NAMALWA (cell line): Measurements from ENCODE around the gene OSBPL1A.

Experiments used
- DNase-seq: peaks from one replicate; pipeline ENCODE4 v3.0.0-alpha.2; 2015; ENCODE audit warnings: low spot score

Gene OSBPL1A

GRCh38 chr18:24397694-24398368 is at the start of gene OSBPL1A:
OSBPL1A (minus strand) TSS chr18:24397824; CDS start chr18:24377533, 20,291 bp downstream.
- peak; percentile 61 for DNase-seq

- peak; percentile 16 for DNase-seq
Measured at GRCh38 chr18:24446953-24447538, 49.4 kb upstream of the OSBPL1A start.

DNA sequence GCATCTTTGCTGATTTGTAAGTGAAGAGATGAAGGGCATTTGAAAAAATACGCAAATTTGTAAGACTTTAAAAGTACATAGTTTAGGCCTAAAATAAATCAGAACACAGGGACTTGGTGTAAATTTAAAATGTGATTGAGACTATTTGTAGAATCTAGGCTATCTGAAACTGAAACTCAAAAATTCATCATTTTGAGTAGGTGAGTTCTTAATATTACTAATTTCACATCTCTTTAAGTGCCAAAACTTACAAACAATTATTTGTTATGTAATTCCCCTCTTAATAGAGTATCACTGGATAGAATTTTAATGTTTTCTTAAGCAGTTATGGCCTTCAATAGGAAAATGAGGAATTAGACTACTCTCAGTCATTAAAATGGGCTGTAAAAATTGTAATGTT is 48.8 kb upstream of the OSBPL1A start:
- no peak for DNase-seq

DNA sequence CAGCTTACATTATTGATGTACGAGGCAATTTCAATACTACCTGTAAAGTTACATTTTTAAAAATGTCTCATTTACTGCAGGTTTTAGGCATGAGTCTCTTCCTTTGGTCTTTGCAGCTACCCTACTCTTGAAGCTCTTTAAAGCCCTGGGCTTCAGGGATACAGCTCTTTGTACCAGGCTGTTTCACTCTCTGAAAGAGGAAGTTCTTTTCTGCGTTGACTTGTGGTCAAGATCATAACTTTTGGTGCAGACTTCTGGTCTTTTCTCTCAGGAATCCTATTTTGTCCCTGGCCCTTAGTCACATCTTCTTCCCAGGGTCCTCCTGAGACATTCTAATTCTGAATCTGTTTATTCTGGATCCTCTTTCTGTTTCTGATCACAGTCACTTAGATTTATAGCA is 46.2 kb upstream of the OSBPL1A start:
- peak; percentile 14 for DNase-seq

DNA sequence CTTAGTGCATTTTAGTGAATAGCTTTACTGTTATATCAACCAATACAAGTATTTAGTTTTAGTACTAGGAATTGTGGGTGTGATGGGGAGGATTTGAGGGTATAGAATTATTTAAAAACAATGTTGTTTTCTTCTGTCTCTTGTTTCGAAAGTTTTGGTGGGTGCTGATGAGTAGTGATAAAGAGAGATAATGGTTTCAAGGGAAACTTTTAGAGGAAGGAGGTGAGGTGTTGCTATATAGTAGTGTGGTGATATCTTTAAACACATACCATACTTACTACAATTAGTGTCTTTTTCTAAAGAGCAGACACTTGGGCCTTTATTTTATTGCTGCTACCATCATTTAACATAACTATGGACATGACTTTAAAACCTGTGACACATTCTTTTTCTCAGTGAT is 39.3 kb upstream of the OSBPL1A start:
- no peak for DNase-seq

GRCh38 chr18:24432618-24433017 is 35.0 kb upstream of the OSBPL1A start:
- no peak for DNase-seq

DNA sequence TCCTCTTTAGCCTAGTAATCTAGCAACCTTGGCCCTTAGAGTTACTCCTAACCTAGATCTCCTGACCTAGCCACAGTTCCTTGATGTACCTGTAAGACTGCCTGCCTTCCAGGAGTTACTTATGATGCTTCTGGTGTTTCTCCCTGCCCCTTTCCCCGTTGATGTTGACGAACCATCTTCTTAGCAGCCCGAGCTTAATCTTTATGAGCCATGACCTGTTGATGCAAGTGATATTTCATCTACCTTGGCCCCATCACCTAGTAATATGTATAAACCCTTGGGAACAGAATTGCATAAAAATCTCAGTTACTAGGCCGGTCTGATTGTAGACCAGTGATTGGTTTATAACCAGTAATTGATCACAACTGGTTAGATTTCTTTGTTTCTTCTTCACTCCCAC is 31.6 kb upstream of the OSBPL1A start:
- no peak for DNase-seq

DNA sequence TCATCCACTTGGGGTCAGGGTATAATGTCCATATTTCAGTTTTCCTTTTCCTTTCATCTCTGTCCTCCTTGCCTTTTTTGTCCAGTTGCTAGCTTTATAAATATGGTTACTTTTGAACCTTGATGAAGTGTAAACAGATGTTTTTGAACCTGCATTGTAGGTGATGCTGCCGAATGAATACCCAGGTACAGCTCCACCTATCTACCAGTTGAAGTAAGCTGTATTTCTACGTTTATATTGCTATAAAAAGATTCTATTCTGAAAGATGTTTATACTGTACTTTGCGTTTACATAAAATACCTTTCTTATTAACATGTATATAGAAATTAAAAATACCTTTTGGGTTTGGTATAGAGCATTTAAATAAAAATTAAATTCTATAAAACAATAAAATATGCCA is 31.1 kb upstream of the OSBPL1A start:
- DNase-seq = no peak

GRCh38 chr18:24427484-24427883 is 29.9 kb upstream of the OSBPL1A start:
- DNase-seq = peak; percentile 10

GRCh38 chr18:24426398-24427294 is 29.0 kb upstream of the OSBPL1A start, which contains the start of gene IMPACT:
IMPACT (plus strand) TSS chr18:24426670; CDS start chr18:24426757, 87 bp downstream.
- DNase-seq = peak; percentile 50

DNA sequence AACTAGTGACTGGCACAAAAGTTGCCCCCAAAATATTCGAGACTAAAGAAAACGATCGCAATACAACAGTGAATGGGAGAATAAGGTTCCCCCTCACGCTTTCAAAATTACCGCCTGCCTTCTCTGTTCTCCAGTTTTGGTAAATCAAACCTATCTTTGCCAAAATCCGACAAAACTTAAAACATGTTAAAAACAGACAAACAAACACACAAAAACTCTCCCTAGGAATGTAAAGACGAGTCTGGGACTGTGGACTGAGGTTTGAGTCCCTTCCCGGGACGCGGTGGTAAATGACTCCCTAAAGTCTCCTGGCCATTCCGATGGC is 28.4 kb upstream of the OSBPL1A start:
- no peak for DNase-seq

DNA sequence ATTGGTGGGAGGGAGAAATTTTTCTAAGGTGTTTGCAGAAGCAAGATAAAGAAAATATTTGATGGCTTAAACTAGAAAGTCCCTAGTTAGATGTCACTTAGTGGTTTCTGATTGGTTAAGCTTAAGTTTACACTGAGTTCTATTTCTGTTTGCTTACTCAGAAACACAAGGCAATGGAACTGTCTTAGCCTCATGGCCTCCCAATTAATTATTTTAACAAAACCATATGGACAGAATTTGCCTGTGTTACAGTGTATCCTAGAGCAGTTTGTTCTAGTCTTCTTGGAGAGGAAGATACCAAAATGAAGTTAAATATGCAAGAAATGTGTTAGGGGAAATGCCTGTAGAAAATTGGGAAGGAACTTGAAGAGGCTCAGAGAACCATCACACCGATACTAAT is 24.2 kb upstream of the OSBPL1A start:
- DNase-seq = no peak

- DNase-seq = no peak
Measured at GRCh38 chr18:24420551-24420950, 22.9 kb upstream of the OSBPL1A start.

DNA sequence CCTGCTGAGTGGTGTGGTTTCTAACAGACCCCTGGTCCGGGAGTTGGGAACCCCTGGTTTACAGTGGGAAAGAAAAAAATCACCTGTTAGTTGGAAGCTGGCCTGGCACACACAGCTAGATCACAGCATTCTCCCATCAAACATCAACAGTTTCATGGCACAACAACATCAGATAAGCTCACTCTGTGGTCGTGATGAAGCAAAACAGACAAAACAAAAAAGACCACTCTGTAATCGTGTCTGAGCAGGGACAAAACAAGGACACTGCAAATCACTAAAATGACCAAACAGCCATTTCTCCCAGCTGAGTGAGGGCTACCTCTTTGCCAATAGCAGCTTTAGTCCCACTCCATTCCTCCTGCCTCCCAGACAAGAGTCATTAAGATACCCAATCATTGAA is 19.9 kb upstream of the OSBPL1A start:
- DNase-seq = no peak

- no peak for DNase-seq
Measured at GRCh38 chr18:24414349-24415003, 16.9 kb upstream of the OSBPL1A start.

DNA sequence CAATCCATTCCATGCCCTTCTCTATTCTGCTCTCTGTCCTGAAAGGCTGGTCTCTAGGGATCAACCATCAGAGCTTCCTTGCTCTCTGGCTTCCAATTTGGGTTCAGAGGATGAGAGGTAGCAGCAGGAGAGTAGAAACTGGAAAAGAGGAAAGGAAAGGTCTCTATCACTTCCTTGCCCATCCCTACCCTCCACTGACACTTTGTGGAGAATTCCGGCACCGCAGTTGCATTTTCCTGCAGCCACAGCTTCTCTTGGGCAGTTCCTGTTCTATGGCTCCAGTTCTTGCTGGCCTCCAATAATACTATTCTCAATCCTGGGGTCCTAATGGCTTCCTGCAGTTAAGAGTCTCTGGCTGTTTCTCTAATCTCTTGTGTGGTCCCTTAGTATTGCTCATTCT is 15.5 kb upstream of the OSBPL1A start:
- DNase-seq = no peak

DNA sequence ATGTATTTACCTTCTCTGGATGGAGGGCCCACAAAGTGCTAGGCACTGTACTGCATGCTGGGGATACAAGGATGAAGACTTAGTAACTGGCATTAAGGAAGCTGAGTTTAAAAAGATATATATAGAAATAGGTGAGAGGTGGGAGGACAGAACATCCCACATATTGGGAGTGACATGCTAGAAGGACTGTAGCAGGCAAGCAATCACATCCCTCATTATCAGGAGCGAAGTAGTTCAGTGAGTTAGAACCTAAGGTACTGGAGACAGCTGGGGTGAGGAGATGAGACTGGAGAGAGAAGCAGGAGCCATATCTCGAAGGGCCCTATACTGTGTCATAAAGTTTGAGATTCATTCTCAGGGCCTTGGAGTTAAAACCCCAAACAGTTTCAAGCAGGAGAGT is 10.9 kb upstream of the OSBPL1A start:
- DNase-seq = no peak

DNA sequence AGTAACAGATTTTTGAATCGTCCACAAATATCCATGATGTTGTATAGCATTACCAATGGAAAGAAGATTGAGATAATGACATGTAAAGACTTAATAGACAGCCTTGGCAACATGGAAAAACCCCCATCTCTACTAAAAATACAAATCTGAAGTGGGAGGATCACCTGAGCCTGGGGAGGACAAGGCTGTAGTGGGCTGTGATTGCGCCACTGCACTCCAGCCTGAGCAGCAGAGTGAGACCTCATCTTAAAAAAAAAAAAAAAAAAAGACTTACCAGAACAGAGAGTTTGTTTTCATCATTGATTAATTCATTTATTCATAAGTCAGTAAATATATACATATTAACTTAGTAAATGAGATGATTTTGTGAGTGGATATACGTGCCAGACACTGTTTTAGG is 7.0 kb upstream of the OSBPL1A start:
- no peak for DNase-seq

DNA sequence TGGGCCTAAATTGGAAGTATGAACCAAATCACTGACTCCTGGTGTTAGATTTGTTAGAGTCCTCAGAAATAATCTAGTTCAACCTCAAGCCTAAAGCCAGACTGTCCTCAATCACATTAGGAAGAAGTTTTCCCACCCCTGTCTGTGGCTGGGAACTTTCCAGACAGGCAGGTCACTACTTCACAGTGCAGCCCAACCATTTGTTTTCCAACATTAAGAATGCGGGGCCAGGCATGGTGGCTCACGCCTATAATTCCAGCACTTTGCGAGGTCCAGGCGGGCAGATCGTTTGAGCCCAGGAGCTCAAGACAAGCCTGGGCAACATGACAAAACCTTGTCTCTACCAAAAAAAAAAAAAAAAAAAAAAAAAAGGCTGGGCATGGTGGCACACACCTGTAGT is 5.5 kb upstream of the OSBPL1A start:
- DNase-seq = no peak

DNA sequence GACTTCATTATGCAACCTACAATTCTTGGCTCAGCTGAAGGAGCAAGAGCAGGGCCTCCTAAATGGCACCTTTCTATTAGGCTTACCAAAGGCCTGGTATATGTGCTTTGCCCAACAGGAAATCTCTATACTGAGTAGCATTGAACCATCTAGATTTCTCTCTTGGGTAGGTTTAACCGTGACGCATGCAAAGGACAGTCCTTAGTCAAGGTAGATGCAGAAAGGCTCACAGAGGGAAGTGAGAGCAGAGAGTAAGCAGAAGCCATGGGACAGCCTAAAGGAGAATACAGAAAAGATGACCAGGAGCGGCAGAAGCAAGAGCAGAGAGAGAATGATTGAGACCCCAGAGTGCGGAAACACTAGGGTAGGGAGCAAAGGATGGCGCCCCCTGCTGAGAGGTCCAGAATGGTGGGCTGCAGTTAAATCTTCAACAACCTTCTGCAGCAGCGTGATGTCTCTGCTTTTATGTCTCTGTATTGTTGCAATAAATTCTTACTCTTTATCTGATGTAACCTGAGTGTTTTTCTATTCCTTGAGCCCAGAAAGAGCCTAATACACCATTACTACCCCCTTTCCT is 4.7 kb upstream of the OSBPL1A start:
- DNase-seq = peak; percentile 18

DNA sequence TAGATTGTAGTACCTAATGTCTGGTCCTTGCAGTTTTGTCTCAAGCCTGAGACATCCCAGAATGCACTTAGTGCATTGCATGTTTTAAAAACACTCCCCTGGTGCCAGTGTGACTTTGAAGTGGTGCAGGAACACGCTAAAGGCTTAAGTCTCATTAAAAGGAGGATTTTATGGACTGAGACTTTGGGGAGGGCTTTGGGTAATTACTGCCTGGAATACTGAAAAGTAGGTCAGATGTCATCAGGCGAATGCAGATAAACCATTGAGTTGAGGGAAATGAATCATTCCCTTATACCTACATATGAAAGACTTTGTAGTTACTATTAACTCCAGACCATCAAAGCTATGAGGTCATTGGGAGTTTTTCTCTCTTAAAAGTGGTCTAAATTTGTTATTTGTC is 3.0 kb upstream of the OSBPL1A start:
- no peak for DNase-seq

- DNase-seq = no peak
Measured at GRCh38 chr18:24398540-24398939, 916 bp upstream of the OSBPL1A start.
